GM21529 (cell line): Measurements from ENCODE around the gene HDAC7.

ENCODE experiments used
- ATAC-seq: cut with Tn5 transposase; IDR thresholded peaks from one replicate; pipeline ENCODE4 v1.9.1; 2021; ENCODE audit not compliant: unreplicated experiment

The HDAC7 gene

GRCh38 chr12:47748899-47749298 is 70.8 kb downstream of the HDAC7 start:
- ATAC-seq = no peak

- ATAC-seq = no peak
Measured at GRCh38 chr12:47748507-47748828, 71.2 kb downstream of the HDAC7 start.

- no peak for ATAC-seq
Measured at GRCh38 chr12:47747596-47748506, 71.9 kb downstream of the HDAC7 start.

GRCh38 chr12:47747126-47747525 is 72.6 kb downstream of the HDAC7 start:
- no peak for ATAC-seq

- ATAC-seq = no peak
Measured at GRCh38 chr12:47746523-47746922, 73.2 kb downstream of the HDAC7 start.

GRCh38 chr12:47746073-47746472 is 73.6 kb downstream of the HDAC7 start:
- no peak for ATAC-seq

GRCh38 chr12:47745485-47746041 is 74.1 kb downstream of the HDAC7 start:
- no peak for ATAC-seq

- no peak for ATAC-seq
Measured at GRCh38 chr12:47744778-47745436, 74.8 kb downstream of the HDAC7 start.

GRCh38 chr12:47744005-47744651 is 75.6 kb downstream of the HDAC7 start:
- ATAC-seq = no peak

GRCh38 chr12:47743311-47743860 is 76.3 kb downstream of the HDAC7 start:
- no peak for ATAC-seq

- ATAC-seq = no peak
Measured at GRCh38 chr12:47742253-47742825, 77.4 kb downstream of the HDAC7 start.

- ATAC-seq = no peak
Measured at GRCh38 chr12:47741340-47741703, 78.4 kb downstream of the HDAC7 start.

- peak; percentile 47 for ATAC-seq
Measured at GRCh38 chr12:47740606-47741339, 78.9 kb downstream of the HDAC7 start.

- ATAC-seq = peak; percentile 69
Measured at GRCh38 chr12:47739979-47740378, 79.7 kb downstream of the HDAC7 start.

- no peak for ATAC-seq
Measured at GRCh38 chr12:47739297-47739696, 80.4 kb downstream of the HDAC7 start.

GRCh38 chr12:47737936-47738594 is 81.6 kb downstream of the HDAC7 start:
- no peak for ATAC-seq

- no peak for ATAC-seq
Measured at GRCh38 chr12:47736877-47737676, 82.6 kb downstream of the HDAC7 start.

GRCh38 chr12:47736216-47736615 is 83.5 kb downstream of the HDAC7 start:
- no peak for ATAC-seq

- no peak for ATAC-seq
Measured at GRCh38 chr12:47735649-47736048, 84.1 kb downstream of the HDAC7 start.
